ENCODE data around the gene VAV3.

DNA sequence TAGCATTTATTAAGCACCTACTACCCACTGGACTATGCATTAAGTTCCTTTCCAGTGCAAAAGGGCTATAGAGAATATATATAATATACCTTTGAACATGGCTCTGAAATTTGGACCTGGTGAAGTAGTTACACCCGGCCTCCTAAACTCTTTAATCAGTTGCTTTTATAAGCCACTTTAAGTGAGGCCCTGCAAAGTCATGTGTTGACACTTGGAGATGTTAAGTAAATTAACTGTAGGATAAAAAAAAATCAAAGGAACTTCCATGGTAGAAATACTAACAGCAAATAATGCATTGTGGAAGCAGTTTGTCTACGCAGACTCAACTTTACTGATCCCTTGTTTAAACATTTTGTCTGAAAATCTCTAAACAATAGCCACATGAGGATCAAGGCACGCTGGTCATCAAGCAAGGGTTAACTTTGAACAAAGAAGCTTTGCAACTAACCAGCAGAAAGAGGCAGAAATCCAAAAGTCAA is 283.9 kb downstream of the VAV3 start:
- no peak for TF ChIP-seq IRF2 (CRISPR knock-in tag; IDR thresholded peaks at IDR 0.05; ENCODE audit: borderline replicate concordance, low read depth)
- no peak for TF ChIP-seq ZNF121 (CRISPR knock-in tag; IDR thresholded peaks at IDR 0.05)
- TF ChIP-seq FOXK1 (CRISPR knock-in tag; IDR thresholded peaks at IDR 0.05): no peak
- TF ChIP-seq, protein P1, sequence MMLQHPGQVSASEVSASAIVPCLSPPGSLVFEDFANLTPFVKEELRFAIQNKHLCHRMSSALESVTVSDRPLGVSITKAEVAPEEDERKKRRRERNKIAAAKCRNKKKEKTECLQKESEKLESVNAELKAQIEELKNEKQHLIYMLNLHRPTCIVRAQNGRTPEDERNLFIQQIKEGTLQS (CRISPR knock-in tag; conservative IDR thresholded peaks at IDR 0.05): no peak
- TF ChIP-seq ZNF317 (CRISPR knock-in tag; IDR thresholded peaks at IDR 0.05; ENCODE audit: borderline replicate concordance, low read depth): no peak
- TF ChIP-seq, protein P2, sequence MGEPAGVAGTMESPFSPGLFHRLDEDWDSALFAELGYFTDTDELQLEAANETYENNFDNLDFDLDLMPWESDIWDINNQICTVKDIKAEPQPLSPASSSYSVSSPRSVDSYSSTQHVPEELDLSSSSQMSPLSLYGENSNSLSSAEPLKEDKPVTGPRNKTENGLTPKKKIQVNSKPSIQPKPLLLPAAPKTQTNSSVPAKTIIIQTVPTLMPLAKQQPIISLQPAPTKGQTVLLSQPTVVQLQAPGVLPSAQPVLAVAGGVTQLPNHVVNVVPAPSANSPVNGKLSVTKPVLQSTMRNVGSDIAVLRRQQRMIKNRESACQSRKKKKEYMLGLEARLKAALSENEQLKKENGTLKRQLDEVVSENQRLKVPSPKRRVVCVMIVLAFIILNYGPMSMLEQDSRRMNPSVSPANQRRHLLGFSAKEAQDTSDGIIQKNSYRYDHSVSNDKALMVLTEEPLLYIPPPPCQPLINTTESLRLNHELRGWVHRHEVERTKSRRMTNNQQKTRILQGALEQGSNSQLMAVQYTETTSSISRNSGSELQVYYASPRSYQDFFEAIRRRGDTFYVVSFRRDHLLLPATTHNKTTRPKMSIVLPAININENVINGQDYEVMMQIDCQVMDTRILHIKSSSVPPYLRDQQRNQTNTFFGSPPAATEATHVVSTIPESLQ (CRISPR knock-in tag; IDR thresholded peaks at IDR 0.05): no peak
- TF ChIP-seq ESRRA (CRISPR knock-in tag; IDR thresholded peaks at IDR 0.05; ENCODE audit: borderline replicate concordance): no peak
- TF ChIP-seq JUN (CRISPR knock-in tag; IDR thresholded peaks at IDR 0.05): no peak
- TF ChIP-seq, protein P3, sequence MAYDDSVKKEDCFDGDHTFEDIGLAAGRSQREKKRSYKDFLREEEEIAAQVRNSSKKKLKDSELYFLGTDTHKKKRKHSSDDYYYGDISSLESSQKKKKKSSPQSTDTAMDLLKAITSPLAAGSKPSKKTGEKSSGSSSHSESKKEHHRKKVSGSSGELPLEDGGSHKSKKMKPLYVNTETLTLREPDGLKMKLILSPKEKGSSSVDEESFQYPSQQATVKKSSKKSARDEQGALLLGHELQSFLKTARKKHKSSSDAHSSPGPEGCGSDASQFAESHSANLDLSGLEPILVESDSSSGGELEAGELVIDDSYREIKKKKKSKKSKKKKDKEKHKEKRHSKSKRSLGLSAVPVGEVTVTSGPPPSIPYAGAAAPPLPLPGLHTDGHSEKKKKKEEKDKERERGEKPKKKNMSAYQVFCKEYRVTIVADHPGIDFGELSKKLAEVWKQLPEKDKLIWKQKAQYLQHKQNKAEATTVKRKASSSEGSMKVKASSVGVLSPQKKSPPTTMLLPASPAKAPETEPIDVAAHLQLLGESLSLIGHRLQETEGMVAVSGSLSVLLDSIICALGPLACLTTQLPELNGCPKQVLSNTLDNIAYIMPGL (CRISPR knock-in tag; IDR thresholded peaks at IDR 0.05): no peak
- no peak for TF ChIP-seq ZNF138 (CRISPR knock-in tag; conservative IDR thresholded peaks at IDR 0.05)

Measured in WTC11 (cell line).